GM12878 (cell line): ENCODE results near the gene AGAP1. TPM values are rescaled to one million over a fixed set of nuclear protein-coding genes. Genes with fewer than 3 reads are reported as not detected.

Experiments used
- ATAC-seq: fragments of 200-7000 bp; cut with Tn5 transposase; 3 replicates; pipeline ENCODE4 v1.9.1; 2020; ENCODE audit warnings: mild to moderate bottlenecking, moderate library complexity
- BruUV-seq: library from RNA; stranded (reverse); fragments of 400-500 nt; replicated peaks from 2 replicates; lab custom pipeline; 2021; lab: Mats Ljungman, UMichigan
- CTCF ChIA-PET: fragments of 300-600 bp; sonication (Branson Sonifier 250); formaldehyde crosslinking; extraction: SDS; loops from one replicate; lab custom pipeline; 2021; ENCODE audit warnings: inconsistent platforms; lab: Yijun Ruan, JAX
- POLR2A ChIA-PET: fragments of 350-600 bp; formaldehyde crosslinking; extraction: SDS; loops from one replicate; lab custom pipeline; 2021; ENCODE audit warnings: inconsistent platforms; lab: Charles Lee
- RAD21 ChIA-PET: fragments of 300-600 bp; sonication (Branson Sonifier 250); formaldehyde crosslinking; loops from one replicate; lab custom pipeline; 2023; ENCODE audit warnings: antibody characterized with exemption; ENCODE audit not compliant: unreplicated experiment; lab: Charles Lee
- SMC1A ChIA-PET: fragments of 300-600 bp; sonication (Branson Sonifier 250); formaldehyde crosslinking; loops from one replicate; lab custom pipeline; 2023; ENCODE audit not compliant: unreplicated experiment, uncharacterized antibody; lab: Charles Lee
- DNase-seq: peaks from one replicate; pipeline ENCODE4 v3.0.0-alpha.2; 2011; ENCODE audit warnings: low read depth, low spot score
- FAIRE-seq: peaks from 3 replicates; lab custom pipeline; 2011; peaks lifted over from hg19 to GRCh38; lab: Jason Lieb, UNC
- H2AFZ ChIP-seq: 2 replicates; pipeline ENCODE4 v1.6.0; 2011; ENCODE audit warnings: low read depth, low read length, control low read depth; ENCODE audit not compliant: control insufficient read depth
- H3K27ac ChIP-seq: 2 replicates; pipeline ENCODE4 v1.5.1; 2011; ENCODE audit warnings: control low read depth; ENCODE audit not compliant: control insufficient read depth, insufficient read depth
- H3K27me3 ChIP-seq, 2 experiments: replicated peaks in 1 of 2; 2 replicates each; pipeline versions ENCODE4 v1.6.0 to v1.6.1; 2011; ENCODE audit warnings: low read length in 1 of 2; ENCODE audit not compliant: control insufficient read depth in 2 of 2, insufficient read depth in 2 of 2
- H3K36me3 ChIP-seq, 2 experiments: 2 replicates each; pipeline ENCODE4 v1.5.1; 2011; ENCODE audit warnings: low read length in 1 of 2; ENCODE audit not compliant: control insufficient read depth in 2 of 2, insufficient read depth in 2 of 2
- H3K4me1 ChIP-seq: 2 replicates; pipeline ENCODE4 v1.6.1; 2011; ENCODE audit warnings: mild to moderate bottlenecking, low read length, moderate library complexity, mixed read lengths; ENCODE audit not compliant: control insufficient read depth, insufficient read depth
- H3K4me2 ChIP-seq: 2 replicates; pipeline ENCODE4 v1.6.0; 2011; ENCODE audit warnings: control low read depth; ENCODE audit not compliant: control insufficient read depth, insufficient read depth
- H3K4me3 ChIP-seq: fragments of 200-600 bp; sonication (generic); 2 replicates; pipeline ENCODE4 v1.5.1; 2016
- H3K79me2 ChIP-seq: 2 replicates; pipeline ENCODE4 v1.6.0; 2011; ENCODE audit warnings: low read length; ENCODE audit not compliant: control insufficient read depth, insufficient read depth
- H3K9ac ChIP-seq: 2 replicates; pipeline ENCODE4 v1.8.0; 2011; ENCODE audit warnings: low read length, control low read depth, mixed read lengths; ENCODE audit not compliant: control insufficient read depth, insufficient read depth
- H3K9me3 ChIP-seq: replicated peaks from 3 replicates; pipeline ENCODE4 v1.5.1; 2011; ENCODE audit warnings: mild to moderate bottlenecking, low read length; ENCODE audit not compliant: control insufficient read depth, insufficient read depth
- H4K20me1 ChIP-seq: 2 replicates; pipeline ENCODE4 v1.6.0; 2011; ENCODE audit not compliant: control insufficient read depth, insufficient read depth
- CEBPB ChIP-seq, 2 experiments: fragments of 150-350 bp in 1 of 2; IDR thresholded peaks; 2 replicates each; pipeline ENCODE4 v1.6.1; 2012 to 2014; ENCODE audit warnings: low read depth in 2 of 2, low read length in 2 of 2, borderline replicate concordance in 1 of 2, inconsistent platforms in 1 of 2
- CHD1 ChIP-seq: IDR thresholded peaks from 2 replicates; pipeline ENCODE4 v1.6.1; 2012; ENCODE audit warnings: low read depth, low read length, improper control_type of control experiment
- CHD2 ChIP-seq: IDR thresholded peaks from 2 replicates; pipeline ENCODE4 v1.6.1; 2011; ENCODE audit warnings: low read depth, low read length, improper control_type of control experiment, borderline replicate concordance
- FOXK2 ChIP-seq: fragments of 450-650 bp; IDR thresholded peaks from 2 replicates; pipeline ENCODE4 v1.6.1; 2017; ENCODE audit warnings: mild to moderate bottlenecking, moderate library complexity
- MTA3 ChIP-seq: IDR thresholded peaks from 2 replicates; pipeline ENCODE4 v1.6.1; 2012; ENCODE audit warnings: low read length, inconsistent platforms, borderline replicate concordance
- NR2C1 ChIP-seq: fragments of 450-650 bp; IDR thresholded peaks from 2 replicates; pipeline ENCODE4 v1.6.1; 2017; ENCODE audit warnings: antibody characterized with exemption, mild to moderate bottlenecking, moderate library complexity
- PML ChIP-seq: IDR thresholded peaks from 2 replicates; pipeline ENCODE4 v1.6.1; 2012; ENCODE audit warnings: low read length, inconsistent platforms
- SREBF2 ChIP-seq: IDR thresholded peaks from 2 replicates; pipeline ENCODE4 v1.6.1; 2012; ENCODE audit warnings: mild to moderate bottlenecking, low read length
- YBX1 ChIP-seq: fragments of 450-650 bp; IDR thresholded peaks from 2 replicates; pipeline ENCODE4 v1.6.1; 2016; ENCODE audit warnings: antibody characterized with exemption
- ZSCAN29 ChIP-seq: fragments of 450-650 bp; IDR thresholded peaks from 2 replicates; pipeline ENCODE4 v1.6.1; 2017; ENCODE audit warnings: mild to moderate bottlenecking, moderate library complexity
- WGBS: methylation state at CpG from one replicate; pipeline ENCODE4 v1.1.6; 2016; ENCODE audit warnings: low lambda C conversion rate; ENCODE audit not compliant: insufficient replicate concordance, insufficient coverage; ENCODE audit errors: missing lambda C conversion rate; 5-methylcytosine and 5-hydroxymethylcytosine counted together
- in situ Hi-C: fragments of 300-500 bp; cut with MboI; formaldehyde crosslinking; loops from 9 replicates; pipeline ENCODE4 v1.14.3; 2018; ENCODE audit warnings: mixed read lengths
- intact Hi-C: fragments of 100-400 bp; cut with micrococcal nuclease; formaldehyde crosslinking; loops from one replicate; pipeline ENCODE4 v1.14.2; 2022; ENCODE audit not compliant: unreplicated experiment
- polyA plus RNA-seq, 11 experiments: library from polyadenylated mRNA; depleted of rRNA in 4 of 11; unstranded in 6 of 11; stranded (reverse) in 5 of 11; fragments of >200 nt; fragmentation: Nextera tagmentation in 4 of 11; fragmentation: Illumina TruSeq in 1 of 11; extraction: Ambion mirVana in 4 of 11; extraction: Trizol in 1 of 11; gene quantifications; 1 replicate in 1 of 11; 2 replicates in 10 of 11; pipeline versions ENCODE4 v1.2.1 to v1.2.3, GENCODE V29; 2011 to 2016; ENCODE audit warnings: inconsistent platforms in 2 of 11, missing spikeins in 2 of 11, low read depth in 1 of 11
- total RNA-seq, 4 experiments: library from RNA; depleted of rRNA in 3 of 4; stranded (reverse); fragments of >200 nt in 3 of 4; fragmentation: Illumina TruSeq in 1 of 4; extraction: Trizol in 1 of 4; gene quantifications; 2 replicates each; pipeline versions ENCODE4 v1.2.1 to v1.2.3, GENCODE V29; 2013 to 2021
- TF ChIP-seq, protein P1 (sequence below): fragments of 450-650 bp; IDR thresholded peaks from 2 replicates; pipeline ENCODE4 v1.6.1; 2017; ENCODE audit warnings: mild to moderate bottlenecking, moderate library complexity
- TF ChIP-seq, protein P2 (sequence below): fragments of 450-650 bp; formaldehyde crosslinking; IDR thresholded peaks from 2 replicates; pipeline ENCODE4 v1.5.0; 2022; ENCODE audit warnings: mild to moderate bottlenecking, missing genetic modification characterization
- TF ChIP-seq, protein P3 (sequence below): IDR thresholded peaks from 2 replicates; pipeline ENCODE4 v1.6.1; 2011; ENCODE audit warnings: mild to moderate bottlenecking, low read depth, low read length, moderate library complexity; ENCODE audit not compliant: insufficient replicate concordance
- TF ChIP-seq, protein P4 (sequence below): fragments of 450-650 bp; formaldehyde crosslinking; IDR thresholded peaks from 2 replicates; pipeline ENCODE4 v1.4.0; 2022; ENCODE audit warnings: mild to moderate bottlenecking, moderate library complexity

AGAP1 gene
- total and polyA plus RNA-seq, 10 of the 15 experiments (the other 5 are each of a cell fraction or from before 2014, with no cell fraction given), result 0.05 to 0.15 (median 0.06) TPM; not detected in 7

DNA sequence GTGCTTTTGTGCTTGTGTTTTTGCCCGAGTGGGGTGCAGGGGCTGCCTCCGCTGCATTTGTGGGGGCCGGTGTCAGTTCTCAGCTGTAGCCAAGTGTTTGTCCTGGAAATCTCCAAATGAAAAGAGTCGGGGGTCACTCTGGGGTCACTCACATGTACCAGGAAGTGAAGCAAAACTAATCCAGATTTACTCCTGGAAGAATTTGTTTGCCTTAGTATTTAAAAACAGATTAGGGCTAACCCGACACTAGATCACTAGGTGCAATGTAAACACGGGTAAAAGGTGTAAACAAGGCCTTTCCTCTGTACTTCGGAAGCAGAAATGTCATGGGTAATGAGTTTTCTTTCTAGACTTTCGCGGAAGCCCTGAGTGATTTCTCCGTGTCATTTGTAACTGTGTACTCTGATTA lies 624.0 kb downstream of the AGAP1 start:
- Histone ChIP-seq H3K36me3 (no peaks in the 10 kb centered on the region), H3K4me1 (no peaks in the 10 kb centered on the region), H3K27ac (no peak overlapping the region), H3K4me3 (no peak overlapping the region), H3K79me2 (no peaks in the 10 kb centered on the region), H3K4me2 (no peak overlapping the region), H3K9me3 (no peaks in the 10 kb centered on the region), H4K20me1 (no peaks in the 10 kb centered on the region), H3K9ac (no peak overlapping the region), H3K27me3 (no peaks in the 10 kb centered on the region; a peak in 2 of 4 replicates), H2AFZ (no peak overlapping the region)
- in situ Hi-C loops (no loop called here), intact Hi-C loops (no loop called here)
- CTCF ChIA-PET, result no interaction called here
- no TSS peak for BruUV-seq
- WGBS, result 47% methylated on average over 10 of the region's 10 CpGs
- FAIRE-seq (no peak), DNase-seq (no peak), ATAC-seq (no peak)
- SMC1A ChIA-PET, result no interaction called here
- POLR2A ChIA-PET, result no interaction called here
- RAD21 ChIA-PET, result no interaction called here
- TF ChIP-seq MTA3 (no peak), PML (no peak), NR2C1 (no peak), SREBF2 (no peak), CEBPB (IDR thresholded peaks at IDR 0.05; ENCODE audit: borderline replicate concordance in 1 of 2, low read depth in 2 of 2, low read length in 2 of 2) (no peak), ZSCAN29 (no peak), YBX1 (no peak), CHD1 (no peak), CHD2 (no peak), FOXK2 (no peak)
- TF ChIP-seq, protein P1, sequence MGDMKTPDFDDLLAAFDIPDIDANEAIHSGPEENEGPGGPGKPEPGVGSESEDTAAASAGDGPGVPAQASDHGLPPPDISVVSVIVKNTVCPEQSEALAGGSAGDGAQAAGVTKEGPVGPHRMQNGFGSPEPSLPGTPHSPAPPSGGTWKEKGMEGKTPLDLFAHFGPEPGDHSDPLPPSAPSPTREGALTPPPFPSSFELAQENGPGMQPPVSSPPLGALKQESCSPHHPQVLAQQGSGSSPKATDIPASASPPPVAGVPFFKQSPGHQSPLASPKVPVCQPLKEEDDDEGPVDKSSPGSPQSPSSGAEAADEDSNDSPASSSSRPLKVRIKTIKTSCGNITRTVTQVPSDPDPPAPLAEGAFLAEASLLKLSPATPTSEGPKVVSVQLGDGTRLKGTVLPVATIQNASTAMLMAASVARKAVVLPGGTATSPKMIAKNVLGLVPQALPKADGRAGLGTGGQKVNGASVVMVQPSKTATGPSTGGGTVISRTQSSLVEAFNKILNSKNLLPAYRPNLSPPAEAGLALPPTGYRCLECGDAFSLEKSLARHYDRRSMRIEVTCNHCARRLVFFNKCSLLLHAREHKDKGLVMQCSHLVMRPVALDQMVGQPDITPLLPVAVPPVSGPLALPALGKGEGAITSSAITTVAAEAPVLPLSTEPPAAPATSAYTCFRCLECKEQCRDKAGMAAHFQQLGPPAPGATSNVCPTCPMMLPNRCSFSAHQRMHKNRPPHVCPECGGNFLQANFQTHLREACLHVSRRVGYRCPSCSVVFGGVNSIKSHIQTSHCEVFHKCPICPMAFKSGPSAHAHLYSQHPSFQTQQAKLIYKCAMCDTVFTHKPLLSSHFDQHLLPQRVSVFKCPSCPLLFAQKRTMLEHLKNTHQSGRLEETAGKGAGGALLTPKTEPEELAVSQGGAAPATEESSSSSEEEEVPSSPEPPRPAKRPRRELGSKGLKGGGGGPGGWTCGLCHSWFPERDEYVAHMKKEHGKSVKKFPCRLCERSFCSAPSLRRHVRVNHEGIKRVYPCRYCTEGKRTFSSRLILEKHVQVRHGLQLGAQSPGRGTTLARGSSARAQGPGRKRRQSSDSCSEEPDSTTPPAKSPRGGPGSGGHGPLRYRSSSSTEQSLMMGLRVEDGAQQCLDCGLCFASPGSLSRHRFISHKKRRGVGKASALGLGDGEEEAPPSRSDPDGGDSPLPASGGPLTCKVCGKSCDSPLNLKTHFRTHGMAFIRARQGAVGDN, result no peak
- TF ChIP-seq, protein P2, sequence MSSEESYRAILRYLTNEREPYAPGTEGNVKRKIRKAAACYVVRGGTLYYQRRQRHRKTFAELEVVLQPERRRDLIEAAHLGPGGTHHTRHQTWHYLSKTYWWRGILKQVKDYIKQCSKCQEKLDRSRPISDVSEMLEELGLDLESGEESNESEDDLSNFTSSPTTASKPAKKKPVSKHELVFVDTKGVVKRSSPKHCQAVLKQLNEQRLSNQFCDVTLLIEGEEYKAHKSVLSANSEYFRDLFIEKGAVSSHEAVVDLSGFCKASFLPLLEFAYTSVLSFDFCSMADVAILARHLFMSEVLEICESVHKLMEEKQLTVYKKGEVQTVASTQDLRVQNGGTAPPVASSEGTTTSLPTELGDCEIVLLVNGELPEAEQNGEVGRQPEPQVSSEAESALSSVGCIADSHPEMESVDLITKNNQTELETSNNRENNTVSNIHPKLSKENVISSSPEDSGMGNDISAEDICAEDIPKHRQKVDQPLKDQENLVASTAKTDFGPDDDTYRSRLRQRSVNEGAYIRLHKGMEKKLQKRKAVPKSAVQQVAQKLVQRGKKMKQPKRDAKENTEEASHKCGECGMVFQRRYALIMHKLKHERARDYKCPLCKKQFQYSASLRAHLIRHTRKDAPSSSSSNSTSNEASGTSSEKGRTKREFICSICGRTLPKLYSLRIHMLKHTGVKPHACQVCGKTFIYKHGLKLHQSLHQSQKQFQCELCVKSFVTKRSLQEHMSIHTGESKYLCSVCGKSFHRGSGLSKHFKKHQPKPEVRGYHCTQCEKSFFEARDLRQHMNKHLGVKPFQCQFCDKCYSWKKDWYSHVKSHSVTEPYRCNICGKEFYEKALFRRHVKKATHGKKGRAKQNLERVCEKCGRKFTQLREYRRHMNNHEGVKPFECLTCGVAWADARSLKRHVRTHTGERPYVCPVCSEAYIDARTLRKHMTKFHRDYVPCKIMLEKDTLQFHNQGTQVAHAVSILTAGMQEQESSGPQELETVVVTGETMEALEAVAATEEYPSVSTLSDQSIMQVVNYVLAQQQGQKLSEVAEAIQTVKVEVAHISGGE (CRISPR knock-in tag), result no peak
- TF ChIP-seq, protein P3, sequence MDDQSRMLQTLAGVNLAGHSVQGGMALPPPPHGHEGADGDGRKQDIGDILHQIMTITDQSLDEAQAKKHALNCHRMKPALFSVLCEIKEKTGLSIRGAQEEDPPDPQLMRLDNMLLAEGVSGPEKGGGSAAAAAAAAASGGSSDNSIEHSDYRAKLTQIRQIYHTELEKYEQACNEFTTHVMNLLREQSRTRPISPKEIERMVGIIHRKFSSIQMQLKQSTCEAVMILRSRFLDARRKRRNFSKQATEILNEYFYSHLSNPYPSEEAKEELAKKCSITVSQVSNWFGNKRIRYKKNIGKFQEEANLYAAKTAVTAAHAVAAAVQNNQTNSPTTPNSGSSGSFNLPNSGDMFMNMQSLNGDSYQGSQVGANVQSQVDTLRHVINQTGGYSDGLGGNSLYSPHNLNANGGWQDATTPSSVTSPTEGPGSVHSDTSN, result no peak
- TF ChIP-seq, protein P4, sequence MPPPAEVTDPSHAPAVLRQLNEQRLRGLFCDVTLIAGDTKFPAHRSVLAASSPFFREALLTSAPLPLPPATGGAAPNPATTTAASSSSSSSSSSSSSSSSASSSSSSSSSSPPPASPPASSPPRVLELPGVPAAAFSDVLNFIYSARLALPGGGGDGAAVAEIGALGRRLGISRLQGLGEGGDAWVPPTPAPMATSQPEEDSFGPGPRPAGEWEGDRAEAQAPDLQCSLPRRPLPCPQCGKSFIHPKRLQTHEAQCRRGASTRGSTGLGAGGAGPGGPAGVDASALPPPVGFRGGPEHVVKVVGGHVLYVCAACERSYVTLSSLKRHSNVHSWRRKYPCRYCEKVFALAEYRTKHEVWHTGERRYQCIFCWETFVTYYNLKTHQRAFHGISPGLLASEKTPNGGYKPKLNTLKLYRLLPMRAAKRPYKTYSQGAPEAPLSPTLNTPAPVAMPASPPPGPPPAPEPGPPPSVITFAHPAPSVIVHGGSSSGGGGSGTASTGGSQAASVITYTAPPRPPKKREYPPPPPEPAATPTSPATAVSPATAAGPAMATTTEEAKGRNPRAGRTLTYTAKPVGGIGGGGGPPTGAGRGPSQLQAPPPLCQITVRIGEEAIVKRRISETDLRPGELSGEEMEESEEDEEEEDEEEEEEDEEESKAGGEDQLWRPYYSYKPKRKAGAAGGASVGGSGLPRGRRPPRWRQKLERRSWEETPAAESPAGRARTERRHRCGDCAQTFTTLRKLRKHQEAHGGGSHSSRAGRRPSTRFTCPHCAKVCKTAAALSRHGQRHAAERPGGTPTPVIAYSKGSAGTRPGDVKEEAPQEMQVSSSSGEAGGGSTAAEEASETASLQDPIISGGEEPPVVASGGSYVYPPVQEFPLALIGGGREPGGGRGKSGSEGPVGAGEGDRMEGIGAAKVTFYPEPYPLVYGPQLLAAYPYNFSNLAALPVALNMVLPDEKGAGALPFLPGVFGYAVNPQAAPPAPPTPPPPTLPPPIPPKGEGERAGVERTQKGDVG, result no peak
